Measurements from ENCODE around the gene NAALAD2. TPM values are rescaled to one million over a fixed set of nuclear protein-coding genes. Genes with fewer than 3 reads are reported as not detected.

The NAALAD2 gene
- total and polyA plus RNA-seq, 2 of the 8 experiments (the other 6 are each of a cell fraction or from before 2014, with no cell fraction given) = 2.6 to 3.9 TPM

- TF ChIP-seq ATF3 (IDR thresholded peaks at IDR 0.05; ENCODE audit: insufficient read depth, low read depth, low read length) = no peak
These were observed 9.5 kb upstream of the NAALAD2 start (continued) for GRCh38 chr11:90124946-90125345.
